AG08396 (cell line): ENCODE measurements around the gene UBE2G2.

Experiments used
- DNase-seq: peaks from one replicate; pipeline ENCODE4 v3.0.0; 2012; ENCODE audit warnings: low spot score, mixed read lengths

UBE2G2 gene

GRCh38 chr21:44815852-44816628, 14.4 kb upstream of the UBE2G2 start:
- DNase-seq: no peak

GRCh38 chr21:44815225-44815624, 13.6 kb upstream of the UBE2G2 start:
- no peak for DNase-seq

GRCh38 chr21:44814498-44815023, 12.9 kb upstream of the UBE2G2 start:
- DNase-seq: no peak

GRCh38 chr21:44813727-44814126, 12.1 kb upstream of the UBE2G2 start:
- DNase-seq: no peak

- DNase-seq: no peak
Observed at GRCh38 chr21:44813149-44813548, 11.5 kb upstream of the UBE2G2 start.

- DNase-seq: no peak
Observed at GRCh38 chr21:44812640-44813039, 11.0 kb upstream of the UBE2G2 start.

GRCh38 chr21:44810779-44811178, 9.2 kb upstream of the UBE2G2 start:
- no peak for DNase-seq

GRCh38 chr21:44805859-44806258, 4.2 kb upstream of the UBE2G2 start:
- DNase-seq: no peak

GRCh38 chr21:44805226-44805625, 3.6 kb upstream of the UBE2G2 start:
- DNase-seq: no peak

- DNase-seq: no peak
Observed at GRCh38 chr21:44804762-44805161, 3.1 kb upstream of the UBE2G2 start.

GRCh38 chr21:44803651-44804050, 2.0 kb upstream of the UBE2G2 start:
- DNase-seq: no peak

GRCh38 chr21:44802396-44803153, 955 bp upstream of the UBE2G2 start:
- DNase-seq: peak; percentile 35

- peak; percentile 56 for DNase-seq
Observed at GRCh38 chr21:44800971-44801467, 601 bp downstream of the UBE2G2 start.

GRCh38 chr21:44800103-44800502, 1.5 kb downstream of the UBE2G2 start:
- DNase-seq: no peak

- DNase-seq: no peak
Observed at GRCh38 chr21:44799646-44800045, 2.0 kb downstream of the UBE2G2 start.

GRCh38 chr21:44797775-44798174, 3.8 kb downstream of the UBE2G2 start:
- no peak for DNase-seq

- DNase-seq: no peak
Observed at GRCh38 chr21:44795342-44795741, 6.3 kb downstream of the UBE2G2 start.

GRCh38 chr21:44793592-44794374, 7.8 kb downstream of the UBE2G2 start:
- DNase-seq: no peak

GRCh38 chr21:44792702-44793591, 8.7 kb downstream of the UBE2G2 start:
- peak; percentile 86 for DNase-seq

- no peak for DNase-seq
Observed at GRCh38 chr21:44791993-44792392, 9.6 kb downstream of the UBE2G2 start.

- DNase-seq: no peak
Observed at GRCh38 chr21:44791246-44791645, 10.4 kb downstream of the UBE2G2 start.
